ENCODE results near the gene EFNA4. TPM values are rescaled to one million over a fixed set of nuclear protein-coding genes. Genes with fewer than 3 reads are reported as not detected.

Gene EFNA4
- total and polyA plus RNA-seq, 2 experiments from 2014 or later = 4.6 to 5.5 TPM

DNA sequence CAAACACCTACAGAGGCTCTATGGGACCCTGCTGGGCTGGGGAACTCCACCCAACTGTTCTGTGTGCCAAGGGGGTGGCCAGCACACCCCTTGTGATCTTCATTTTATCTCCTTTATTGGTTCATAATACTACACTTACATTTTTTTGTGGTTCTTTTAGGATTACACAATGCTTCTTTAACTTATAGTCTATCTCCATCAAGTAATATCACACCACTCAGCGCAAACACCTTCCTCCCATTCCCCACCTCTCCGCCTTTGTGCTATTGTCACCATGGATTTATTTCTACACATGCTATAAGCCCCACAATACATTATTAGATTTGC lies 31.0 kb downstream of the EFNA4 start:
- in situ Hi-C loops (cut with MboI) = loop anchor here (5.0 kb wide), 1 partner anchor 73 kb away; no protein-coding TSS in a partner anchor
- TF ChIP-seq EZH2 (IDR thresholded peaks at IDR 0.05; ENCODE audit: insufficient read depth, poor library complexity, severe bottlenecking) = no peak
- TF ChIP-seq EZH2phosphoT487 (IDR thresholded peaks at IDR 0.05; ENCODE audit: insufficient read depth, low read depth) = no peak

DNA sequence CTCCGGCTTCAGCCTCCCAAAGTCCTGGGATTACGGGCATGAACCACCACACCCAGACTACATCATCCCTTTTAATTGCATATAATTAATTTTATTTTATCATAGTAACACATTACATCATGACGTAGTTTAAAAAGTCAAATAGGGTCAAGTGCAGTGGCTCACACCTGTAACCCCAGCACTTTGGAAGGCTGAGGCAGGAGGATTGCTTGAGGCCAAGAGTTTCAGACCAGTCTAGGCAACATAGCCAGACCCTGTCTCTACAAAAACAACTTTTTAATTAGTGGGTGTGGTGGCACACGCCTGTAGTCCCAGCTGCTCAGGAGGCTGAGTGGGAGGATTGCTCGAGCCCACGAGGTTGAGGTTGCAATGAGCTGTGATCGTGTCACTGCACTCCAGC lies 35.8 kb downstream of the EFNA4 start:
- in situ Hi-C loops (cut with MboI) = no loop called here
- Histone ChIP-seq H3K4me3 (no peak overlapping the region), H3K9me3 (ENCODE audit: low read depth) (no peaks in the 10 kb centered on the region), H2AFZ (no peak overlapping the region), H3K4me1 (ENCODE audit: insufficient read depth) (no peaks in the 10 kb centered on the region), H3K79me2 (ENCODE audit: insufficient read depth) (no peaks in the 10 kb centered on the region), H3K4me2 (ENCODE audit: unreplicated experiment) (no peak overlapping the region), H4K20me1 (ENCODE audit: insufficient read depth) (no peaks in the 10 kb centered on the region), H3K27me3 (replicated peaks; ENCODE audit: insufficient read depth) (peaks cover 19% of the 10 kb centered on the region), H3F3A (ENCODE audit: insufficient read depth) (0 out of 2 replicates have a peak, but pooled peaks cover 6% of the 10 kb centered on the region), H3K27ac (no peak overlapping the region), H3K9ac (no peak overlapping the region), H3K9me2 (ENCODE audit: insufficient read depth) (no peaks in the 10 kb centered on the region), H3K36me3 (ENCODE audit: low read depth) (no peaks in the 10 kb centered on the region)
- TF ChIP-seq EZH2phosphoT487 (IDR thresholded peaks at IDR 0.05; ENCODE audit: insufficient read depth, low read depth) (no peak), EZH2 (IDR thresholded peaks at IDR 0.05; ENCODE audit: insufficient read depth, poor library complexity, severe bottlenecking) (no peak)
- WGBS, 2 experiments (ENCODE audit: low coverage in 1 of 2, low lambda C conversion rate in 2 of 2, missing lambda C conversion rate in 2 of 2) = 63 to 69% methylated on average over 7 of the region's 7 CpGs
- DNase-seq = no peak

More for the DNA sequence above, 31.0 kb downstream of the EFNA4 start:
- H2AFZ ChIP-seq = no peak overlapping the region
- H3K79me2 ChIP-seq (ENCODE audit: insufficient read depth) = no peaks in the 10 kb centered on the region
- no peaks in the 10 kb centered on the region for H3K9me3 ChIP-seq (ENCODE audit: low read depth)
- no peaks in the 10 kb centered on the region for H3K4me1 ChIP-seq (ENCODE audit: insufficient read depth)
- no peak for DNase-seq
- no peaks in the 10 kb centered on the region for H3K36me3 ChIP-seq (ENCODE audit: low read depth)
- peaks cover 17% of the 10 kb centered on the region for H3K27me3 ChIP-seq (replicated peaks; ENCODE audit: insufficient read depth)
- 0 out of 2 replicates have a peak, but pooled peaks cover 6% of the 10 kb centered on the region for H3F3A ChIP-seq (ENCODE audit: insufficient read depth)
- no peaks in the 10 kb centered on the region for H3K9me2 ChIP-seq (ENCODE audit: insufficient read depth)
- WGBS, 2 experiments (ENCODE audit: low coverage in 1 of 2, low lambda C conversion rate in 2 of 2, missing lambda C conversion rate in 2 of 2) = 77 to 85% methylated on average over 2 of the region's 2 CpGs
- no peak overlapping the region for H3K4me2 ChIP-seq (ENCODE audit: unreplicated experiment)
- H4K20me1 ChIP-seq (ENCODE audit: insufficient read depth) = no peaks in the 10 kb centered on the region
- no peak overlapping the region for H3K4me3 ChIP-seq
- no peak overlapping the region for H3K9ac ChIP-seq
- H3K27ac ChIP-seq = no peak overlapping the region

DNA sequence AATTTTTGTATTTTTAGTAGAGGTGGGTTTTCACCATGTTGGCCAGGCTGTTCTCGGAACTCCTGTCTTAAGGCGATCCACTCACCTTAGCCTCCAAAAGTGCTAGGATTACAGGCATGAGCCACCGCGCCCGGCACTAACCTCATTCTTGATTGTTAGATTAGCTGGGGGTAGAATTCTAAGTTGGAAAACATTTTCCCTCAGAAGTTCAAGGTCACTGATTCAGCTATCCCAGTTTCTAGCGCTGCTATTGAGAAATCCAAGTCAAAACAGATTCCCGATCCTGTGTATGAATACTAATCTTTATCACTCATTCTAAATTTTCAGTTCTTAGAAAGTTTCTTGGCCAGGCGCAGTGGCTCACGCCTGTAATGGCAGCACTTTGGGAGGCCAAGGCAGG lies 39.8 kb downstream of the EFNA4 start:
- TF ChIP-seq EZH2phosphoT487 (IDR thresholded peaks at IDR 0.05; ENCODE audit: insufficient read depth, low read depth) (no peak), EZH2 (IDR thresholded peaks at IDR 0.05; ENCODE audit: insufficient read depth, poor library complexity, severe bottlenecking) (no peak)
- Histone ChIP-seq H3K9me2 (ENCODE audit: insufficient read depth) (no peaks in the 10 kb centered on the region), H3K27ac (no peak overlapping the region), H3K4me3 (no peak overlapping the region), H3K27me3 (replicated peaks; ENCODE audit: insufficient read depth) (peaks cover 26% of the 10 kb centered on the region), H3K36me3 (ENCODE audit: low read depth) (no peaks in the 10 kb centered on the region), H3K4me2 (ENCODE audit: unreplicated experiment) (no peak overlapping the region), H3F3A (ENCODE audit: insufficient read depth) (no peaks in the 10 kb centered on the region), H3K9me3 (ENCODE audit: low read depth) (no peaks in the 10 kb centered on the region), H3K79me2 (ENCODE audit: insufficient read depth) (no peaks in the 10 kb centered on the region), H2AFZ (no peak overlapping the region), H3K4me1 (ENCODE audit: insufficient read depth) (no peaks in the 10 kb centered on the region), H3K9ac (no peak overlapping the region), H4K20me1 (ENCODE audit: insufficient read depth) (no peaks in the 10 kb centered on the region)
- DNase-seq = no peak
- WGBS, 2 experiments (ENCODE audit: low coverage in 1 of 2, low lambda C conversion rate in 2 of 2, missing lambda C conversion rate in 2 of 2) = 78 to 79% methylated on average over 9 of the region's 9 CpGs
- in situ Hi-C loops (cut with MboI) = no loop called here

DNA sequence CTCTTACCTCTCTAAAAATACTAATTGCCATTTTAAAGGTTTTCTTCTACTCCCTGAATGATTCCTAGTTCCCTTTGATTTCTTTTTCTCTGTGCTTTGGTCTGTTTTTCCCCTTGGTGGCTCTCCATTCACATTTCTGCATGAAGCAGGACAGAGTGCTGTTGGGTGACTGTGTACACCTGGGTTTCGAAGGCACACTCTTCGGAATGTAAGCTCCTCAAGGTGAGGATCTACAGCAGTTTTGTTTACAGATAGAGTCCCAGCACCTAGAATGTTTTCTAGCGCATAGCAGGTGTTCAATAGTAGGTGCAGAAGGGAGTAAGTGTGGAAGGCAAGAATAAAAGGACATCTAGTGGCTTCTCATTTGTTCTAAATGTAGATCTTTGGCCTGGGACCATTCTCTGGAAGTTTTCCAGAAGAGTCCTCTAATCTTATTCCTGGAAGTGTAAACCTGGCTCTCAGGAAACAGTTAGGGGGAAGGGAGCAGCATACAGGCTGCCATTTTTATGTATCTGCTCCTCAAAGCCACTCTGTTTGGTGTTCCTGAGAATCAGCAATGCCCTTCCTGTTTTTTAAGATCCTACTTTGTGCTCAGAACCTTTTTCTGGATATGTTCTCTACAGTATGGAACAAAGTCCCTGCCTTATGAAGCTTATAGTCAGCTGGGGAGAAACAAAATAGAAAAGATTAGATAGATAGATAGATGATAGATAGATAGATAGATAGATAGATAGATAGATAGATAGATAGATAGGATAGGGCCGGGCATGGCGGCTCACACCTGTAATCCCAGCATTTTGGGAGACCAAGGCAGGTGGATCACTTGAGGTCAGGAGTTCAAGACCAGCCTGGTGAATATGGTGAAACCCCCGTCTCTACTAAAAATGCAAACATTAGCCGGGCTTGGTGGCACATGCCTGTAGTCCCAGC lies 41.3 kb downstream of the EFNA4 start:
- Histone ChIP-seq H3K9me3 (ENCODE audit: low read depth) (no peaks in the 10 kb centered on the region), H3K4me1 (ENCODE audit: insufficient read depth) (no peaks in the 10 kb centered on the region), H3F3A (ENCODE audit: insufficient read depth) (no peaks in the 10 kb centered on the region), H3K36me3 (ENCODE audit: low read depth) (no peaks in the 10 kb centered on the region), H3K27ac (no peak overlapping the region), H3K4me3 (no peak overlapping the region), H4K20me1 (ENCODE audit: insufficient read depth) (no peaks in the 10 kb centered on the region), H2AFZ (no peak overlapping the region), H3K27me3 (replicated peaks; ENCODE audit: insufficient read depth) (peaks cover 26% of the 10 kb centered on the region), H3K4me2 (ENCODE audit: unreplicated experiment) (no peak overlapping the region), H3K9me2 (ENCODE audit: insufficient read depth) (no peaks in the 10 kb centered on the region), H3K9ac (no peak overlapping the region), H3K79me2 (ENCODE audit: insufficient read depth) (no peaks in the 10 kb centered on the region)
- in situ Hi-C loops (cut with MboI) = no loop called here
- DNase-seq = no peak
- 56 to 58% methylated on average over 7 of the region's 7 CpGs for WGBS, 2 experiments (ENCODE audit: low coverage in 1 of 2, low lambda C conversion rate in 2 of 2, missing lambda C conversion rate in 2 of 2)
- TF ChIP-seq EZH2phosphoT487 (IDR thresholded peaks at IDR 0.05; ENCODE audit: insufficient read depth, low read depth) (no peak), EZH2 (IDR thresholded peaks at IDR 0.05; ENCODE audit: insufficient read depth, poor library complexity, severe bottlenecking) (no peak)

All from GM23248 (cell line).